Inflammatory macrophage (primary cell): ENCODE results near the gene BCO2.
"Not testable (repeated sequence)": the region's sequence is repeated elsewhere in the genome, so short reads cannot be mapped to it uniquely, and the experiment has no call there.

ENCODE experiments used
- DNase-seq, 2 donors: peaks; one replicate each; pipeline ENCODE4 v3.0.0-alpha.2; 2020 to 2022

The BCO2 gene

GRCh38 chr11:112167145-112167544, 8.2 kb upstream of the BCO2 start, which contains the start of gene TEX12:
Gene TEX12, plus strand, starts transcription at chr11:112167372. Its CDS starts 1,897 bp downstream, at chr11:112169269.
- no peak for DNase-seq

- no peak for DNase-seq
Observed at GRCh38 chr11:112172362-112172994, 2.8 kb upstream of the BCO2 start.

- peak in 1 of 2 donors; percentile 12 for DNase-seq
Observed at GRCh38 chr11:112173152-112173551, 2.2 kb upstream of the BCO2 start.

- no peak for DNase-seq
Observed at GRCh38 chr11:112175599-112175952, 264 bp downstream of the BCO2 start.

- DNase-seq: no peak
Observed at GRCh38 chr11:112176077-112176476, 765 bp downstream of the BCO2 start.

GRCh38 chr11:112177589-112177988, 2.3 kb downstream of the BCO2 start:
- no peak for DNase-seq

GRCh38 chr11:112178428-112178827, 3.1 kb downstream of the BCO2 start:
- peak in 1 of 2 donors; percentile 30 for DNase-seq

GRCh38 chr11:112178936-112179335, 3.6 kb downstream of the BCO2 start:
- peak; percentile 34 to 42 for DNase-seq

GRCh38 chr11:112179601-112180000, 4.3 kb downstream of the BCO2 start:
- peak; percentile 73 to 80 for DNase-seq

GRCh38 chr11:112182867-112183266, 7.6 kb downstream of the BCO2 start:
- DNase-seq: no peak

- no peak for DNase-seq
Observed at GRCh38 chr11:112185883-112186282, 10.6 kb downstream of the BCO2 start.

GRCh38 chr11:112186304-112186703, 11.0 kb downstream of the BCO2 start:
- no peak for DNase-seq

- not testable (repeated sequence) for DNase-seq
Observed at GRCh38 chr11:112195113-112195512, 19.8 kb downstream of the BCO2 start.

- DNase-seq: no peak
Observed at GRCh38 chr11:112195951-112196351, 20.6 kb downstream of the BCO2 start.

GRCh38 chr11:112196519-112197087, 21.3 kb downstream of the BCO2 start:
- DNase-seq: no peak

- DNase-seq: not testable (repeated sequence)
Observed at GRCh38 chr11:112199101-112199500, 23.8 kb downstream of the BCO2 start.

- peak in 1 of 2 donors; percentile 54 for DNase-seq
Observed at GRCh38 chr11:112200252-112200651, 24.9 kb downstream of the BCO2 start.

- no peak for DNase-seq
Observed at GRCh38 chr11:112206071-112206470, 30.8 kb downstream of the BCO2 start.

GRCh38 chr11:112210890-112211289, 35.6 kb downstream of the BCO2 start:
- DNase-seq: no peak

GRCh38 chr11:112211536-112211935, 36.2 kb downstream of the BCO2 start:
- DNase-seq: no peak

GRCh38 chr11:112212290-112212689, 37.0 kb downstream of the BCO2 start:
- no peak for DNase-seq

GRCh38 chr11:112212710-112213109, 37.4 kb downstream of the BCO2 start:
- no peak for DNase-seq

- no peak for DNase-seq
Observed at GRCh38 chr11:112213753-112214152, 38.4 kb downstream of the BCO2 start.

- DNase-seq: no peak
Observed at GRCh38 chr11:112215621-112216020, 40.3 kb downstream of the BCO2 start.
